Peyer's patch (tissue), 4 donors: ENCODE data around the gene TMEM38A. TPM values are rescaled to one million over a fixed set of nuclear protein-coding genes. Genes with fewer than 3 reads are reported as not detected.
"Not testable (repeated sequence)": the region's sequence is repeated elsewhere in the genome, so short reads cannot be mapped to it uniquely, and the experiment has no call there.

Experiments used
- DNase-seq, 3 donors: peaks; one replicate each; pipeline ENCODE4 v3.0.0-alpha.2; 2017 to 2019
- H3K27ac ChIP-seq, 4 donors: fragments of 200-600 bp; sonication (generic); one replicate each; pipeline ENCODE4 v1.5.1; 2016 to 2019
- H3K27me3 ChIP-seq, 2 donors: fragments of 200-600 bp; sonication (generic); one replicate each; pipeline ENCODE4 v1.5.1; 2019
- H3K36me3 ChIP-seq, 3 donors: fragments of 200-600 bp; sonication (generic); one replicate each; pipeline ENCODE4 v1.5.1; 2016 to 2019
- H3K4me1 ChIP-seq, 4 donors: fragments of 200-600 bp; sonication (generic); one replicate each; pipeline ENCODE4 v1.5.1; 2016 to 2019
- H3K4me3 ChIP-seq, 4 donors: fragments of 200-600 bp; sonication (generic); 1 replicate in 3 of 4; 2 replicates in 1 of 4; pipeline ENCODE4 v1.5.1; 2016 to 2019; ENCODE audit warnings: mild to moderate bottlenecking in 1 of 4
- H3K9me3 ChIP-seq, 4 donors: fragments of 200-600 bp; sonication (generic); one replicate each; pipeline ENCODE4 v1.5.1; 2016 to 2019; ENCODE audit warnings: mild to moderate bottlenecking in 1 of 4
- CTCF ChIP-seq, 6 experiments: fragments of 450-650 bp in 4 of 6; fragments of 200-600 bp in 2 of 6; sonication (generic) in 1 of 6; IDR thresholded peaks; one replicate each; pipeline ENCODE4 v1.5.1; 2017 to 2019; ENCODE audit warnings: antibody characterized with exemption in 6 of 6, mild to moderate bottlenecking in 3 of 6, moderate library complexity in 1 of 6
- POLR2A ChIP-seq, 2 donors: fragments of 450-650 bp; IDR thresholded peaks; one replicate each; pipeline ENCODE4 v1.5.1; 2017; ENCODE audit warnings: antibody characterized with exemption in 2 of 2, mild to moderate bottlenecking in 2 of 2, moderate library complexity in 2 of 2
- total RNA-seq, 4 donors: library from RNA; depleted of rRNA; stranded (reverse); fragments of >200 nt; gene quantifications; one replicate each; pipeline ENCODE4 v1.1.0, GENCODE V29; 2016

The TMEM38A gene
- total RNA-seq, 4 donors from 2014 or later = 2.3 to 4.4 (median 2.9) TPM

GRCh38 chr19:16650821-16651220, 10.1 kb upstream of the TMEM38A start:
- peaks cover 0 to 89% (median 0%) of the 10 kb centered on the region in 3 donors for H3K36me3 ChIP-seq

GRCh38 chr19:16651421-16652188, 9.3 kb upstream of the TMEM38A start:
- not testable (repeated sequence) for H3K4me1 ChIP-seq, H3K27me3 ChIP-seq, H3K4me3 ChIP-seq, H3K27ac ChIP-seq, DNase-seq, H3K9me3 ChIP-seq
- H3K36me3 ChIP-seq = peaks cover 0 to 89% (median 0%) of the 10 kb centered on the region in 3 donors

More at GRCh38 chr19:16650821-16651220, 10.1 kb upstream of the TMEM38A start:
- TF ChIP-seq CTCF (IDR thresholded peaks at IDR 0.05) (no peak), POLR2A (IDR thresholded peaks at IDR 0.05) (no peak)
- H3K4me1 ChIP-seq = peaks cover 0 to 2% (median 0%) of the 10 kb centered on the region in 4 donors
- DNase-seq = no peak
- no peaks in the 10 kb centered on the region for H3K9me3 ChIP-seq
- no peak overlapping the region for H3K4me3 ChIP-seq
- no peaks in the 10 kb centered on the region for H3K27me3 ChIP-seq
- no peak overlapping the region for H3K27ac ChIP-seq

GRCh38 chr19:16652854-16653253, 8.1 kb upstream of the TMEM38A start:
- TF ChIP-seq CTCF (IDR thresholded peaks at IDR 0.05) (no peak), POLR2A (IDR thresholded peaks at IDR 0.05) (no peak)
- no peak for DNase-seq
- H3K4me1 ChIP-seq = peaks cover 0 to 6% (median 0%) of the 10 kb centered on the region in 4 donors
- no peak overlapping the region for H3K4me3 ChIP-seq
- H3K9me3 ChIP-seq = no peaks in the 10 kb centered on the region
- no peak overlapping the region for H3K27ac ChIP-seq
- peaks cover 0 to 88% (median 0%) of the 10 kb centered on the region in 3 donors for H3K36me3 ChIP-seq
- H3K27me3 ChIP-seq = no peaks in the 10 kb centered on the region

- no peak for TF ChIP-seq POLR2A (IDR thresholded peaks at IDR 0.05)
- peaks cover 0 to 95% (median 0%) of the 10 kb centered on the region in 3 donors for H3K36me3 ChIP-seq
Observed at GRCh38 chr19:16654140-16654539, 6.8 kb upstream of the TMEM38A start.

GRCh38 chr19:16654627-16655026, 6.3 kb upstream of the TMEM38A start:
- peaks cover 0 to 90% (median 0%) of the 10 kb centered on the region in 3 donors for H3K36me3 ChIP-seq
- no peak overlapping the region for H3K4me3 ChIP-seq
- H3K27ac ChIP-seq = no peak overlapping the region
- no peaks in the 10 kb centered on the region for H3K9me3 ChIP-seq
- H3K4me1 ChIP-seq = peaks cover 0 to 20% (median 0%) of the 10 kb centered on the region in 4 donors
- no peak for DNase-seq
- no peaks in the 10 kb centered on the region for H3K27me3 ChIP-seq
- TF ChIP-seq CTCF (IDR thresholded peaks at IDR 0.05) = no peak
- no peak for TF ChIP-seq POLR2A (IDR thresholded peaks at IDR 0.05)

More at GRCh38 chr19:16654140-16654539, 6.8 kb upstream of the TMEM38A start:
- H3K27me3 ChIP-seq = no peaks in the 10 kb centered on the region
- no peak overlapping the region for H3K4me3 ChIP-seq
- H3K4me1 ChIP-seq = peaks cover 0 to 19% (median 0%) of the 10 kb centered on the region in 4 donors
- H3K9me3 ChIP-seq = no peaks in the 10 kb centered on the region
- H3K27ac ChIP-seq = no peak overlapping the region
- no peak for DNase-seq

- no peak overlapping the region for H3K4me3 ChIP-seq
- peaks cover 0 to 80% (median 0%) of the 10 kb centered on the region in 3 donors for H3K36me3 ChIP-seq
- no peak for DNase-seq
- no peaks in the 10 kb centered on the region for H3K27me3 ChIP-seq
- no peak for TF ChIP-seq POLR2A (IDR thresholded peaks at IDR 0.05)
- no peaks in the 10 kb centered on the region for H3K9me3 ChIP-seq
- no peak overlapping the region for H3K27ac ChIP-seq
- peaks cover 0 to 20% (median 0%) of the 10 kb centered on the region in 4 donors for H3K4me1 ChIP-seq
Observed at GRCh38 chr19:16655727-16656126, 5.2 kb upstream of the TMEM38A start.

GRCh38 chr19:16657384-16657783, 3.6 kb upstream of the TMEM38A start:
- H3K4me1 ChIP-seq = peaks cover 0 to 31% (median 0%) of the 10 kb centered on the region in 4 donors
- peaks cover 0 to 64% (median 0%) of the 10 kb centered on the region in 3 donors for H3K36me3 ChIP-seq
- no peaks in the 10 kb centered on the region for H3K27me3 ChIP-seq

More at GRCh38 chr19:16657384-16657783, 3.6 kb upstream of the TMEM38A start:
- no peak for DNase-seq
- Histone ChIP-seq H3K4me3 (no peak overlapping the region), H3K9me3 (no peaks in the 10 kb centered on the region), H3K27ac (no peak overlapping the region)
- no peak for TF ChIP-seq POLR2A (IDR thresholded peaks at IDR 0.05)
- no peak for TF ChIP-seq CTCF (IDR thresholded peaks at IDR 0.05)
